ENCODE results near the gene CEP250.

The CEP250 gene

DNA sequence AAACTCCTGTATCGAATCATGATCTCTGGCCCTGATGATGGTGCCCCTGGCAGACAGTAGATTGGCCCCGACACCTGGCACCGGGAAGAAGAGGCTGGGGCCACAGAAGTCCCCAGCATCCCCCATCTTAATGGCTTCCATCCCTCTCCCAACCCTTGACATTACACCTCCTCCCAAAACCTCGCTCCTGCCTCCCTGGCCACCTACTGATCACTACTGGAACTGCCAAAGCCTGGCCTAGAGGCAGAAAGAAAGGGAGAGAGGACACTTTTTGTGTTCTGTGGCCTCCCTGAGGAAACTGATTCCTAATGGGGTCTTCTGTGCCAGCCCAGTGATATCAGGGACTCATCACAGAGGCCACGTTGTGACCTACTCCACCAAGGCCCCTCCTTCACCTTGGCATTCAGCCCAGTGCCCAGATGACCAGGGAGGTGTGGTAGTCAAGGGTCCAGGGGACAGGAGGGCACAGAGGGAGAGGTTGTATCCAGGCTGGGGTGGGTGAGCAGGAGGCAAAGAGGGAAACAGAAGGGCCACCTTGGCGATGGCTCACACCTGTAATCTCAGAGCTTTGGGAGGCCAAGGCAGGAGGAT, 68.0 kb downstream of the CEP250 start:
- no peak overlapping the region for H3K4me3 ChIP-seq (ENCODE audit: low read depth, low read length)
- TF ChIP-seq, protein P1, sequence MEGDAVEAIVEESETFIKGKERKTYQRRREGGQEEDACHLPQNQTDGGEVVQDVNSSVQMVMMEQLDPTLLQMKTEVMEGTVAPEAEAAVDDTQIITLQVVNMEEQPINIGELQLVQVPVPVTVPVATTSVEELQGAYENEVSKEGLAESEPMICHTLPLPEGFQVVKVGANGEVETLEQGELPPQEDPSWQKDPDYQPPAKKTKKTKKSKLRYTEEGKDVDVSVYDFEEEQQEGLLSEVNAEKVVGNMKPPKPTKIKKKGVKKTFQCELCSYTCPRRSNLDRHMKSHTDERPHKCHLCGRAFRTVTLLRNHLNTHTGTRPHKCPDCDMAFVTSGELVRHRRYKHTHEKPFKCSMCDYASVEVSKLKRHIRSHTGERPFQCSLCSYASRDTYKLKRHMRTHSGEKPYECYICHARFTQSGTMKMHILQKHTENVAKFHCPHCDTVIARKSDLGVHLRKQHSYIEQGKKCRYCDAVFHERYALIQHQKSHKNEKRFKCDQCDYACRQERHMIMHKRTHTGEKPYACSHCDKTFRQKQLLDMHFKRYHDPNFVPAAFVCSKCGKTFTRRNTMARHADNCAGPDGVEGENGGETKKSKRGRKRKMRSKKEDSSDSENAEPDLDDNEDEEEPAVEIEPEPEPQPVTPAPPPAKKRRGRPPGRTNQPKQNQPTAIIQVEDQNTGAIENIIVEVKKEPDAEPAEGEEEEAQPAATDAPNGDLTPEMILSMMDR (IDR thresholded peaks at IDR 0.05; ENCODE audit: borderline replicate concordance, insufficient read depth, low read depth, low read length): peak; percentile 81

- H3K4me3 ChIP-seq (ENCODE audit: low read depth, low read length): no peak overlapping the region
- TF ChIP-seq, protein P1 (IDR thresholded peaks at IDR 0.05; ENCODE audit: borderline replicate concordance, insufficient read depth, low read depth, low read length): no peak
Observed at GRCh38 chr20:35525639-35526038, 70.2 kb downstream of the CEP250 start.

DNA sequence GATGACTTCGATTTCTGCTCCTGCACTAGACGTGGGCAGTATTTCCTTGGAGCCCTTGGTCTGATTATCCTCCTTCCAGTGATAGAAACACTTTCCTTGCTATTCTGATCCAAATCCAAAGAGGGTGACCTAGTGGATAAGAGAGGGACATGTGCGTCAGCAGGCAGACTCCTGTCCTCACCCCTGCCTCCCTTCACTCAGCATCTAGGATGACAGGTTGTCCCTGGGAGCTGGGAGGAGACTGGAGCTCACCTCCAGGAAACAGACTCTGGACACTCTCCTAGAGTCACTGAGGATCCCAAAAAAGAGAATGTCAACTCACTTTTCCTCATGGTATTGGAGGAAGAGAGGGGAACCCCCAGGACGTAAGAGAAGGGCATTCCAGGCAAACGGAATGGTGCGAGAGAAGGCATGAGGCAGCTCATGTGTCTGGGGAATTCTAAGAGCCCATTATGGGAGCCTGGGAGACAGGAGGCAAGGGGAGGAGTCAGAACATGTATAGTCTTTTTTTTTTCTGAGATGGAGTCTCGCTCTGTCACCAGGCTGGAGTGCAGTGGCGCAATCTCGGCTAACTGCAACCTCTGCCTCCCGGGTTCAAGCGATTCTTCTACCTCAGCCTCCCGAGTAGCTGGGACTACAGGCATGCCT, 71.8 kb downstream of the CEP250 start:
- H3K4me3 ChIP-seq (ENCODE audit: low read depth, low read length): no peak overlapping the region
- TF ChIP-seq, protein P1 (IDR thresholded peaks at IDR 0.05; ENCODE audit: borderline replicate concordance, insufficient read depth, low read depth, low read length): no peak

DNA sequence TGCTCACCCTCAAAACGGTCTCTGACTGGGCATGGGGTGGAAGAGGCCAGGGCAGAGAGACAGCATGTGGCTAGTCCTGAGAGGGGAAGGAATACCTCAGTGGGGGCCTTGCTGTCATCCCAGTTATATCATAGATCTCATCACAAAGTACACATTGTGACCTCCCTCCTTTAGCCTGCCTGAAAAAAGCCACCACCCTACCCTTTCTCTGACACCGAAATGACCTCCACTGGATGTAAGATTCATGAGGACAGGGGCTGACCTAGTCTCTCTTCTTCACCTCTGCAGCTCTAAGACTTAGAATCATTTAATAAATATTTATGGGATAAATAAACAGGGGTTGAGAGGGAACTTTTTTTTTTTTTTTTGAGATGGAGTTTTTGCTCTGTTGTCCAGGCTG, 74.2 kb downstream of the CEP250 start, which contains the start of gene C20orf173:
C20orf173 (minus strand) TSS at position 101 of the 400 bp plus-strand sequence. CDS start 279 bp downstream, outside the sequence.
- TF ChIP-seq, protein P1 (IDR thresholded peaks at IDR 0.05; ENCODE audit: borderline replicate concordance, insufficient read depth, low read depth, low read length): no peak
- H3K4me3 ChIP-seq (ENCODE audit: low read depth, low read length): no peak within 1 kb of the TSS

- no peak overlapping the region for H3K4me3 ChIP-seq (ENCODE audit: low read depth, low read length)
- TF ChIP-seq, protein P1 (IDR thresholded peaks at IDR 0.05; ENCODE audit: borderline replicate concordance, insufficient read depth, low read depth, low read length): no peak
Observed at GRCh38 chr20:35539756-35540212, 84.4 kb downstream of the CEP250 start.

DNA sequence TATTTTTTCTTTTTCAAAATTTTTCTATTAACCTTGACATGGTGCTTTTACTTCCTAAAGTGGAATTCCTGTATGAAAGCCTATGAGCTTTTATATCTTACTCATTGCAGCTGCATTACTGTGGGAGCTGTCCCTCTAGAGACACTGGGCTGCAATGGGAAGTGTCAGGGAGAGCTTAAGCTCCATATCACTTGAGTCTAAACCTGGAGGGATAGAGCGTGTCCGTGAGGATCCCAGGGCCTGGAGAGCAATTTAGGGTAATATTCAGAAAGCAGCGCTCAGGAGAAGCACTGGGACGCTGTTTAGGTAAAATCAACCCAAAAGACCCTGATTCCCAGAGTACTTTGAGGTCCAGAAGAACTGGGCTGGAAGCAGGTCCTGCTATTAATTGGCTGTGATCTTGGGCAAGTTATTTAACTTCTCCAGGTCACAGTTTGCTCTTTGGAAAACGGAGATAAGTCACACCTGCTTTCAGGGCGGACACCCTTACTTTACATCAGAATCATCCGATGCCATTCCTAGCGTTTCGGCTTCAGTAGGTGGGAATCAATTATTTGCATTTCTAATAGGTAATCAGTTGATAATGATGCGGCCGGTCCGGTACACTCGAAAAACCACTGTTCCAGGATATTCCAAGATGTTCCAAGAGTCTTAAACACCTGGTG, 85.9 kb downstream of the CEP250 start:
- TF ChIP-seq, protein P1 (IDR thresholded peaks at IDR 0.05; ENCODE audit: borderline replicate concordance, insufficient read depth, low read depth, low read length): no peak

More for the DNA sequence above, 85.9 kb downstream of the CEP250 start:
- H3K4me3 ChIP-seq (ENCODE audit: low read depth, low read length): no peak overlapping the region
